ENCODE data around the gene PAK4.

PAK4 gene

DNA sequence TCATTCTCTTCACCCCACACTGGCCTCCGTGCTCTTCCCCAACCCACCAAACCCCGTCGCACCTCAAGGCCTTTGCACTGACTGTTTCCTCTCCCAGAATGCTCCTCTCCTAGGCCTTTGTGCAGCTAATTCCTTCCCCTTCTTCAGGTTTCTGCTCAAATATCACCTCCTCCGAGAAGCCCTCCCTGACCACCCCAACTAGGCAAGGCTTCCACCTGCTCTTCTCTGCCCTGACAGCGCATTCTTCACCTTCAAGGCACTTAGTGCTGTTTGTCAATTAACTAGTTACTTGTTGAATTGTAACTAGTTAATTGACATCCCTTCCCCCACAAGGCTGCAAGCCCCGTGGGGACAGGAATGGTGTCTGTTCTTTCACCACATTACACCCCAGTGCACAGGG is 63.4 kb downstream of the PAK4 start:
- ATAC-seq (ENCODE audit: low read depth) (no peak), DNase-seq (ENCODE audit: low spot score) (no peak)
- Histone ChIP-seq H3K4me1 (ENCODE audit: insufficient read depth, poor library complexity, severe bottlenecking) (no peaks in the 10 kb centered on the region), H3K27ac (ENCODE audit: poor library complexity, severe bottlenecking) (no peak overlapping the region), H3K36me3 (ENCODE audit: low read depth) (no peaks in the 10 kb centered on the region), H3K9me3 (ENCODE audit: severe bottlenecking) (no peaks in the 10 kb centered on the region), H3K4me3 (ENCODE audit: severe bottlenecking) (no peak overlapping the region), H3K27me3 (ENCODE audit: insufficient read depth, poor library complexity, severe bottlenecking) (no peaks in the 10 kb centered on the region)
- TF ChIP-seq CTCF (IDR thresholded peaks at IDR 0.05; ENCODE audit: poor library complexity, severe bottlenecking) = no peak

DNA sequence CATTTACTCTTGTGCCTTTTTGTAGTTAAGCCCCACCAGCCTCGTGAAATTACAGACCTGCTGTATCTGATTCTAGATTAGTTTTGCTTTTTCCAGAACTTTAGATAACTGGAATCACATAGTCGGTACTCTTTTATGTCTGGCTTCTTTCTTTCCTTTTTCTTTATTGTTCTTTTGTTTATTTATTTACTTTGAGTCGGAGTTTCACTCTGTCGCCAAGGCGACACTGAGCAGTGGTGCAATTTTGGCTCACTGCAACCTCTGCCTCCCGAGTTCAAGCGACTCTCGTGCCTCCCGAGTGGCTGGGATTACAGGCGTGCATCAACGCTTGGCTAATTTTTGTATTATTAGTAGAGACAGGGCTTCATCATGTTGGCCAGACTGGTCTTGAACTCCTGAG is 65.2 kb downstream of the PAK4 start:
- TF ChIP-seq CTCF (IDR thresholded peaks at IDR 0.05; ENCODE audit: poor library complexity, severe bottlenecking) = no peak
- Histone ChIP-seq H3K27ac (ENCODE audit: poor library complexity, severe bottlenecking) (no peak overlapping the region), H3K4me3 (ENCODE audit: severe bottlenecking) (no peak overlapping the region), H3K4me1 (ENCODE audit: insufficient read depth, poor library complexity, severe bottlenecking) (no peaks in the 10 kb centered on the region), H3K9me3 (ENCODE audit: severe bottlenecking) (no peaks in the 10 kb centered on the region), H3K36me3 (ENCODE audit: low read depth) (no peaks in the 10 kb centered on the region), H3K27me3 (ENCODE audit: insufficient read depth, poor library complexity, severe bottlenecking) (no peaks in the 10 kb centered on the region)
- DNase-seq (ENCODE audit: low spot score) = no peak
- ATAC-seq (ENCODE audit: low read depth) = no peak

DNA sequence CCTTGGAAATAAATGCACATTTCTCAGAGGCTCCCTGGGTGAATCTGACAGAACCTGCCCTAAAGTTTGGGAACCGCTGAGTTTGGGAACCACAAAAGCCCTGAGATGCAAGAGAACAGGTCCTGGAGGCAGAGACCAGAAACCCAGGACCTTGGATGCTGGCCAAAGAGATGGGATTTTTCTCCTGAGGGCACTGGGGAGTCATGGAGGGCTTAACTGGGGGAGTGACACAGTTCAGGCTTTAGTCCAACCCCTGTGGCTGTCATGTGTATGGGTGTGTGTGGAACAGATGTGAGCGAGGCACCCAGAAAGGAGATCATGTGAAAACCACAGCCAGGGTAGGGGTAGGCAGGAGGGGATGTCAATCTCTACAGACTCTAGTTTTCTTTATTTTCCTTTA is 67.3 kb downstream of the PAK4 start:
- H3K36me3 ChIP-seq (ENCODE audit: low read depth) = no peaks in the 10 kb centered on the region
- TF ChIP-seq CTCF (IDR thresholded peaks at IDR 0.05; ENCODE audit: poor library complexity, severe bottlenecking) = no peak
- no peak for ATAC-seq (ENCODE audit: low read depth)

DNA sequence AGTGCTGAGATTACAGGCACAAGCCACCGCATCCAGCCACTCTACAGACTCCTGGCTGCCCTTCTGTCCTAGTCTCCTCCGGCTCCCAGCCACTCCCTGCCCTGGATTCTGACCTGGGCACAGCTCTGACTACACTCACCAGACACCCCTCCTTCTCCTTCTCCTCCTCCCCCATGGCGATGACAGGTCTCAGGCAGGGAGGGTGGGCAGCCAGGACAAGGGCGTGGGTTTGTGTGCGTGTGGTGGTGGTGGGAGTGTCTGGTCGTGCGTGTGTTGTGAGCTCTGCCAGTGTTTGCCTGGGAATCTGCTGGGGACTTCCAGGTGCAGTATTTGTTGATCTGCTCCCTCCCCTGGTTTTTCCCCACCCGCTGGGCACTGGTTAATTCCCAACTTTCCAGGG is 68.2 kb downstream of the PAK4 start:
- H3K27me3 ChIP-seq (ENCODE audit: insufficient read depth, poor library complexity, severe bottlenecking) = no peaks in the 10 kb centered on the region
- ATAC-seq (ENCODE audit: low read depth) (peak; percentile 57), DNase-seq (ENCODE audit: low spot score) (no peak)
- no peaks in the 10 kb centered on the region for H3K9me3 ChIP-seq (ENCODE audit: severe bottlenecking)
- no peaks in the 10 kb centered on the region for H3K36me3 ChIP-seq (ENCODE audit: low read depth)
- no peak overlapping the region for H3K4me3 ChIP-seq (ENCODE audit: severe bottlenecking)
- no peak for TF ChIP-seq CTCF (IDR thresholded peaks at IDR 0.05; ENCODE audit: poor library complexity, severe bottlenecking)
- peaks cover 5% of the 10 kb centered on the region for H3K4me1 ChIP-seq (ENCODE audit: insufficient read depth, poor library complexity, severe bottlenecking)
- no peak overlapping the region for H3K27ac ChIP-seq (ENCODE audit: poor library complexity, severe bottlenecking)

More for the DNA sequence above, 67.3 kb downstream of the PAK4 start:
- no peak overlapping the region for H3K4me3 ChIP-seq (ENCODE audit: severe bottlenecking)
- peaks cover 5% of the 10 kb centered on the region for H3K4me1 ChIP-seq (ENCODE audit: insufficient read depth, poor library complexity, severe bottlenecking)
- H3K9me3 ChIP-seq (ENCODE audit: severe bottlenecking) = no peaks in the 10 kb centered on the region
- H3K27ac ChIP-seq (ENCODE audit: poor library complexity, severe bottlenecking) = no peak overlapping the region
- DNase-seq (ENCODE audit: low spot score) = no peak
- H3K27me3 ChIP-seq (ENCODE audit: insufficient read depth, poor library complexity, severe bottlenecking) = no peaks in the 10 kb centered on the region

DNA sequence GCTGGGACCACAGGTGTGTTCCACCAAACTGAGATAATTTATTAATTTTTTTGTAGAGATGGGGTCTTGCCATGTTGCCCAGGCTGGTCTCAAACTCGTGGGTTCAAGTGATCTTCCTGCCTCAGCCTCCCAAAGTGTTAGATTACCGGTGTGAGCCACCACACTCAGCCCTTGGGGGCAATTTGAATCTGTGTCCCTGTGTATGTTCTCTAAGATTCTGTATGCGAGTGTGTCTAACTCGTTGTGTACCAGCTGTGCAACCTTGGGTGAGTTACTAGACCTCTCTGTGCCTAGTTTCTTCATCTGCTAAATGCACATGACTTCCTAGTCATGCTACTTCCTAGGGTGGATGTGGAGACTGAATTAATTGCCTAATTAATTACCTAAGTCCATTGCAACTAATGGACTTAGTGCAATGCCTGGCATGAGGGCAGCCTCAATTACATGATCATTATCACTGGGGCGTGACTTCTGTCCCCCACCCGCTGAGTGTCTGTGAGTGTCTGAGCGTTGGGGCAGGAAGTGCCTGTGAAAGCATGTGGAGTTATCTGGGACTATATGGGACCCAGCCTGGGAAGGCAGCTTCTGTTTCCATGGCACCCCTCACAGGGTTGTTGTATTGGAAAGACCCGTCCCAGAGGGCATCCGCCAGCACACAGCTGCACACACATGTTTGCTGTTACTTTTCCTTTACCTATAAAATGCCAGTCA is 69.4 kb downstream of the PAK4 start:
- H3K27ac ChIP-seq (ENCODE audit: poor library complexity, severe bottlenecking) = no peak overlapping the region
- no peaks in the 10 kb centered on the region for H3K9me3 ChIP-seq (ENCODE audit: severe bottlenecking)
- no peaks in the 10 kb centered on the region for H3K27me3 ChIP-seq (ENCODE audit: insufficient read depth, poor library complexity, severe bottlenecking)
- no peak for TF ChIP-seq CTCF (IDR thresholded peaks at IDR 0.05; ENCODE audit: poor library complexity, severe bottlenecking)
- H3K4me1 ChIP-seq (ENCODE audit: insufficient read depth, poor library complexity, severe bottlenecking) = peaks cover 5% of the 10 kb centered on the region
- ATAC-seq (ENCODE audit: low read depth) = no peak
- DNase-seq (ENCODE audit: low spot score) = no peak
- no peaks in the 10 kb centered on the region for H3K36me3 ChIP-seq (ENCODE audit: low read depth)
- H3K4me3 ChIP-seq (ENCODE audit: severe bottlenecking) = no peak overlapping the region

Data from RWPE2 (cell line).